HCT116 (cell line): ENCODE measurements around the gene DISP2. TPM values are rescaled to one million over a fixed set of nuclear protein-coding genes. Genes with fewer than 3 reads are reported as not detected.

Source experiments
- ATAC-seq: fragments of 200-7000 bp; cut with Tn5 transposase; 2 replicates; pipeline ENCODE4 v1.9.1; 2020; ENCODE audit warnings: mild to moderate bottlenecking, moderate library complexity
- BruUV-seq: library from RNA; stranded (reverse); fragments of 400-500 nt; replicated peaks from 2 replicates; lab custom pipeline; 2021; lab: Mats Ljungman, UMichigan
- CTCF ChIA-PET: fragments of 300-600 bp; sonication (Branson Sonifier 250); formaldehyde crosslinking; loops from one replicate; lab custom pipeline; 2021; ENCODE audit warnings: antibody characterized with exemption; lab: Charles Lee
- POLR2A ChIA-PET: fragments of 300-600, 350-600 bp; sonication (Branson Sonifier 250); formaldehyde crosslinking; loops from one replicate; lab custom pipeline; 2021; ENCODE audit warnings: antibody characterized with exemption; lab: Charles Lee
- RAD21 ChIA-PET, 2 experiments: fragments of 300-600 bp; sonication (Branson Sonifier 250); formaldehyde crosslinking; loops; one replicate each; lab custom pipeline; 2023; ENCODE audit warnings: low total read pairs in 2 of 2; ENCODE audit not compliant: uncharacterized antibody in 2 of 2, unreplicated experiment in 2 of 2, low non-redundant PET in 1 of 2; lab: Charles Lee
- DNase-seq: peaks from one replicate; pipeline ENCODE4 v3.0.0-alpha.2; 2010; ENCODE audit warnings: low read depth, low spot score
- H2AFZ ChIP-seq: fragments of 200-600 bp; shearing (Covaris generic), sonication (generic); 2 replicates; pipeline ENCODE4 v1.6.1; 2017; ENCODE audit warnings: low read depth, mixed run types, mixed read lengths, antibody characterized with exemption, low read length; ENCODE audit not compliant: poor library complexity, severe bottlenecking
- H3K27ac ChIP-seq: 2 replicates; pipeline ENCODE4 v1.5.1; 2012; ENCODE audit warnings: low read depth, low read length
- H3K27me3 ChIP-seq: fragments of 200-600 bp; sonication (generic); 2 replicates; pipeline ENCODE4 v1.6.1; 2016; ENCODE audit warnings: mixed run types, low read length, mixed read lengths; ENCODE audit not compliant: insufficient read depth
- H3K36me3 ChIP-seq, 2 experiments: fragments of 200-500 bp in 1 of 2; fragments of 200-600 bp in 1 of 2; sonication (Bioruptor generic) in 1 of 2; sonication (generic) in 1 of 2; 2 replicates each; pipeline versions ENCODE4 v1.5.1 to v1.6.1; 2014 to 2016; ENCODE audit warnings: low read length in 2 of 2, inconsistent platforms in 1 of 2, mixed read lengths in 1 of 2, mixed run types in 1 of 2; ENCODE audit not compliant: insufficient read depth in 2 of 2, control insufficient read depth in 1 of 2
- H3K4me1 ChIP-seq, 2 experiments: fragments of 200-600 bp in 1 of 2; sonication (generic) in 1 of 2; 2 replicates each; pipeline versions ENCODE4 v1.5.1 to v1.6.1; 2012 to 2017; ENCODE audit warnings: low read length in 2 of 2, inconsistent platforms in 1 of 2, mild to moderate bottlenecking in 1 of 2, mixed read lengths in 1 of 2, mixed run types in 1 of 2, moderate library complexity in 1 of 2; ENCODE audit not compliant: insufficient read depth in 2 of 2, control insufficient read depth in 1 of 2
- H3K4me2 ChIP-seq: fragments of 200-600 bp; sonication (generic); 2 replicates; pipeline ENCODE4 v1.6.1; 2017; ENCODE audit warnings: mixed run types, low read length, mixed read lengths
- H3K4me3 ChIP-seq, 2 experiments: fragments of 200-600 bp in 1 of 2; sonication (generic) in 1 of 2; replicated peaks in 1 of 2; 2 replicates each; pipeline ENCODE4 v1.5.1; 2011 to 2016; ENCODE audit warnings: low read length in 2 of 2, control low read depth in 1 of 2, low read depth in 1 of 2, mild to moderate bottlenecking in 1 of 2, mixed read lengths in 1 of 2, mixed run types in 1 of 2
- H3K79me2 ChIP-seq: fragments of 200-600 bp; sonication (generic); 2 replicates; pipeline ENCODE4 v1.6.1; 2017; ENCODE audit warnings: mild to moderate bottlenecking, mixed run types, low read length, moderate library complexity, mixed read lengths; ENCODE audit not compliant: insufficient read depth
- H3K9ac ChIP-seq: fragments of 200-600 bp; sonication (generic); 2 replicates; pipeline ENCODE4 v1.6.1; 2016; ENCODE audit warnings: low read length, mixed read lengths
- H3K9me2 ChIP-seq: fragments of 200-600 bp; sonication (generic), shearing (Covaris generic); 2 replicates; pipeline ENCODE4 v1.6.1; 2017; ENCODE audit warnings: mixed run types, mild to moderate bottlenecking, moderate library complexity; ENCODE audit not compliant: insufficient read depth
- H3K9me3 ChIP-seq, 2 experiments: fragments of 200-500 bp in 1 of 2; fragments of 200-600 bp in 1 of 2; sonication (Bioruptor generic) in 1 of 2; sonication (generic) in 1 of 2; 2 replicates each; pipeline ENCODE4 v1.6.1; 2014 to 2017; ENCODE audit warnings: low read length in 2 of 2, mixed read lengths in 2 of 2, inconsistent platforms in 1 of 2, low read depth in 1 of 2, mild to moderate bottlenecking in 1 of 2, mixed run types in 1 of 2, moderate library complexity in 1 of 2; ENCODE audit not compliant: control insufficient read depth in 1 of 2, insufficient read depth in 1 of 2
- H4K20me1 ChIP-seq: fragments of 200-600 bp; sonication (generic), shearing (Covaris generic); 2 replicates; pipeline ENCODE4 v1.6.1; 2017; ENCODE audit warnings: mixed run types, mild to moderate bottlenecking, moderate library complexity; ENCODE audit not compliant: insufficient read depth
- CBX3 ChIP-seq: IDR thresholded peaks from 2 replicates; pipeline ENCODE4 v1.6.1; 2012; ENCODE audit warnings: low read depth
- EGR1 ChIP-seq: IDR thresholded peaks from 2 replicates; pipeline ENCODE4 v1.6.1; 2012; ENCODE audit warnings: low read depth
- EZH2phosphoT487 ChIP-seq: fragments of 200-600 bp; IDR thresholded peaks from 2 replicates; pipeline ENCODE4 v1.6.1; 2018; ENCODE audit warnings: antibody characterized with exemption, borderline replicate concordance
- JUND ChIP-seq: IDR thresholded peaks from 2 replicates; pipeline ENCODE4 v1.6.1; 2012
- POLR2A ChIP-seq: IDR thresholded peaks from 2 replicates; pipeline ENCODE4 v1.7.0; 2011; ENCODE audit warnings: borderline replicate concordance; ENCODE audit not compliant: insufficient read depth, insufficient read length; ENCODE audit errors: extremely low read depth
- POLR2AphosphoS5 ChIP-seq: IDR thresholded peaks from 2 replicates; pipeline ENCODE4 v1.6.1; 2011; ENCODE audit warnings: mild to moderate bottlenecking, low read depth, low read length, moderate library complexity
- RAD21 ChIP-seq: IDR thresholded peaks from 2 replicates; pipeline ENCODE4 v1.6.1; 2012; ENCODE audit warnings: low read depth, mild to moderate bottlenecking
- SRF ChIP-seq: IDR thresholded peaks from 2 replicates; pipeline ENCODE4 v1.6.1; 2012; ENCODE audit warnings: low read depth
- intact Hi-C: fragments of 100-400 bp; cut with micrococcal nuclease; formaldehyde crosslinking; loops from 2 replicates; pipeline ENCODE4 v1.10.0; 2022
- total RNA-seq: library from RNA; stranded (reverse); gene quantifications from one replicate; pipeline ENCODE4 v1.2.1, GENCODE V29; 2021; ENCODE audit not compliant: unreplicated experiment
- TF ChIP-seq, protein P1 (sequence below): IDR thresholded peaks from 2 replicates; pipeline ENCODE4 v1.6.1; 2012
- TF ChIP-seq, protein P2 (sequence below), 3 experiments: fragments of 200-600 bp in 1 of 3; sonication (generic) in 1 of 3; IDR thresholded peaks in 2 of 3; conservative IDR thresholded peaks in 1 of 3; 2 replicates each; pipeline ENCODE4 v1.5.1; 2012 to 2017; ENCODE audit warnings: low read depth in 2 of 3, low read length in 2 of 3, antibody characterized with exemption in 1 of 3, borderline replicate concordance in 1 of 3, control low read depth in 1 of 3, mild to moderate bottlenecking in 1 of 3, mixed read lengths in 1 of 3, mixed run types in 1 of 3, moderate library complexity in 1 of 3; ENCODE audit not compliant: insufficient read depth in 1 of 3

The DISP2 gene
- total RNA-seq, 1 experiment from 2014 or later: 3.3 TPM

DNA sequence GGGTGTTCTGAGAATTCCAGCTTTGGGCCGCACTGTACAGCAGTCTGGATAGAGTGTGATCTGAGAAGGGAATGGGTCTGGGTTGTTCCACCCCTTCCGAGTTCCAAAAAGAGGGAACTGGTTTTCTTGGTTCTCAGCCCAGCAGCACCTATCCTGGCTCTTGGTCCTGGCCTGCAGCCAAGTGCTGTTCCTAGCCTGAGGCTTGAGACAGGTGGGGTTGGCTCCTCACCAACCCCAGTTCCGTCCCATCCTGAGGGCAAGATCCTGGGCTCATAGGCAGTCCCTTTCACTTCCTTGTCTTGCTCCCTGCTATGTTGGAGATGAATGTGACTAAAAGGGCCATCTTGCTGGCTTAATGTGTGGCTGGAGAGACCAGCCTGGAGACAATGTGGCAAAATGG lies 62.8 kb downstream of the DISP2 start:
- H3K9me2 ChIP-seq: no peaks in the 10 kb centered on the region
- H3K79me2 ChIP-seq: no peaks in the 10 kb centered on the region
- TSS peak; percentile 35 for BruUV-seq
- peaks cover 4 to 14% of the 10 kb centered on the region in 2 experiments; a peak in 2 of 4 replicates for H3K36me3 ChIP-seq
- H3K27ac ChIP-seq: peak overlapping the region; percentile 55
- H2AFZ ChIP-seq: no peak overlapping the region
- peak; percentile 29 for DNase-seq
- ChIA-PET RAD21 (no interaction called here), CTCF (interaction anchor here (1.2 to 4.3 kb wide), 6 partner anchors 15 to 204 kb away, joined by 3 to 37 read pairs (median 10); partner anchors contain the start of genes CCDC9B, INAFM2 and IVD), POLR2A (interaction anchor here (1.2 to 1.4 kb wide), 3 partner anchors 14 to 20 kb away, joined by 3 to 6 read pairs (median 3); partner anchors contain the start of genes BAHD1 and IVD)
- peaks cover 16 to 22% of the 10 kb centered on the region in 2 experiments for H3K4me1 ChIP-seq
- peak overlapping the region; percentile 59 for H3K4me2 ChIP-seq
- no peak overlapping the region for H3K9ac ChIP-seq
- H3K27me3 ChIP-seq: no peaks in the 10 kb centered on the region
- no peak overlapping the region for H3K4me3 ChIP-seq
- no peaks in the 10 kb centered on the region for H4K20me1 ChIP-seq
- TF ChIP-seq CBX3 (0 out of 2 replicates have a peak, but pooled peaks have one; percentile 30), EZH2phosphoT487 (no peak), JUND (no peak), RAD21 (no peak), POLR2AphosphoS5 (peak; percentile 44; the same call in 1 of the 2 replicates), SRF (no peak), POLR2A (no peak), EGR1 (no peak)
- TF ChIP-seq, protein P1, sequence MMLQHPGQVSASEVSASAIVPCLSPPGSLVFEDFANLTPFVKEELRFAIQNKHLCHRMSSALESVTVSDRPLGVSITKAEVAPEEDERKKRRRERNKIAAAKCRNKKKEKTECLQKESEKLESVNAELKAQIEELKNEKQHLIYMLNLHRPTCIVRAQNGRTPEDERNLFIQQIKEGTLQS: no peak
- TF ChIP-seq, protein P2, sequence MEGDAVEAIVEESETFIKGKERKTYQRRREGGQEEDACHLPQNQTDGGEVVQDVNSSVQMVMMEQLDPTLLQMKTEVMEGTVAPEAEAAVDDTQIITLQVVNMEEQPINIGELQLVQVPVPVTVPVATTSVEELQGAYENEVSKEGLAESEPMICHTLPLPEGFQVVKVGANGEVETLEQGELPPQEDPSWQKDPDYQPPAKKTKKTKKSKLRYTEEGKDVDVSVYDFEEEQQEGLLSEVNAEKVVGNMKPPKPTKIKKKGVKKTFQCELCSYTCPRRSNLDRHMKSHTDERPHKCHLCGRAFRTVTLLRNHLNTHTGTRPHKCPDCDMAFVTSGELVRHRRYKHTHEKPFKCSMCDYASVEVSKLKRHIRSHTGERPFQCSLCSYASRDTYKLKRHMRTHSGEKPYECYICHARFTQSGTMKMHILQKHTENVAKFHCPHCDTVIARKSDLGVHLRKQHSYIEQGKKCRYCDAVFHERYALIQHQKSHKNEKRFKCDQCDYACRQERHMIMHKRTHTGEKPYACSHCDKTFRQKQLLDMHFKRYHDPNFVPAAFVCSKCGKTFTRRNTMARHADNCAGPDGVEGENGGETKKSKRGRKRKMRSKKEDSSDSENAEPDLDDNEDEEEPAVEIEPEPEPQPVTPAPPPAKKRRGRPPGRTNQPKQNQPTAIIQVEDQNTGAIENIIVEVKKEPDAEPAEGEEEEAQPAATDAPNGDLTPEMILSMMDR (IDR thresholded peaks at IDR 0.05 in 2 of 3, conservative IDR thresholded peaks at IDR 0.05 in 1 of 3; ENCODE audit: borderline replicate concordance in 1 of 3, insufficient read depth in 1 of 3, low read depth in 2 of 3, low read length in 2 of 3): no peak
- TF ChIP-seq, all 23 proteins: peak for 2
- intact Hi-C loops: loop anchor here (5.0 kb wide), 1 partner anchor 203 kb away; no protein-coding TSS in a partner anchor
- H3K9me3 ChIP-seq: no peaks in the 10 kb centered on the region
- ATAC-seq: peak; percentile 35
